Right lung (tissue), 5 donors: ENCODE data around the gene ERBIN. TPM values are rescaled to one million over a fixed set of nuclear protein-coding genes. Genes with fewer than 3 reads are reported as not detected.
A peak's percentile ranks its signal among the peaks of the same experiment; 100 is the strongest.
"Not testable (repeated sequence)": the region's sequence is repeated elsewhere in the genome, so short reads cannot be mapped to it uniquely, and the experiment has no call there.

Source experiments
- DNase-seq, 2 donors: peaks; one replicate each; pipeline ENCODE4 v3.0.0-alpha.2; 2013
- polyA plus RNA-seq, 5 donors: library from polyadenylated mRNA; unstranded; fragments of 120-200 nt; gene quantifications; one replicate each; pipeline versions ENCODE4 v1.2.1 to v1.2.3, GENCODE V29; 2013; ENCODE audit warnings: inconsistent platforms in 1 of 5, low replicate concordance in 1 of 5; ENCODE audit not compliant: insufficient read length in 5 of 5, insufficient read depth in 1 of 5

ERBIN gene
- polyA plus RNA-seq, 5 donors, result 57.3 to 85.2 (median 80.2) TPM

GRCh38 chr5:65913519-65913918, 12.9 kb upstream of the ERBIN start:
- no peak for DNase-seq

GRCh38 chr5:65914641-65915196, 11.7 kb upstream of the ERBIN start:
- no peak for DNase-seq

GRCh38 chr5:65915661-65916060, 10.7 kb upstream of the ERBIN start:
- DNase-seq, result not testable (repeated sequence)

DNA sequence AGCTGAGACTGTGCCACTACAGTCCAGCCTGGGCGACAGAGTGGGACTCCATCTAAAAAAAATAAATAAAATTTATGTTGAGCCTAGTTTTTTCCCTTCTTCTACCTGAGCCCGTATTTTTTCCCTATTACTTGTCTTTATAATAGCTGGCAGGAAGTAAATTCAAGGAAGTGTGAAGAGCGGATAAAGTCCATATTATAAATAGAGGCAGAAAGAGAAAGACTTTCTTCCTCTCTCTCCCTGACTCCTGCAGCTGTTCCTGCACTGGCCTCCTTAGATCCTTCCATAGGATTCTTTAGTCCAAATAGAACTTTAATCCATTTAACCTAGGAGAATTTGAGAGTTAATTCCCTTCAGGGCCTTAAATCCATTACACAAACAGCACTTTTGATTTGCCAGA, 10.3 kb upstream of the ERBIN start:
- no peak for DNase-seq

DNA sequence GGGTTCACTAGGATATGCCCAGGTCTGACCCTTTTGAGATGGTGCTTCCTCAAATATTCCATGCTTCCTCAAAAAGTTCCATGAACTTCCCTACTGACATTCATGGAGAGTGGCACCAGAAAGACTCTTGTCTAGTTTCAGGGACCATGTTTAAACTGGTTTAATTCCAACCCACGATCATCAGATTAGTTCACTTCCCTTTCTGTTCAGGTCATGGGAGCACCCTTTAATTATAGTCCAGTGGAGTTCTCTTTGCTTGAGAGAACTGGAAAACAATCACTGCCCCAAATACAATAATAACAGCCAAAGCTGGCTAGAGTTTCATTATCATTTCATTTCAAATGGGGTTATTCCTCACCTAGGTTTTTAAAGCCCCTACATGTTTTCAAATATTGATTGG, 9.7 kb upstream of the ERBIN start:
- DNase-seq, result no peak

DNA sequence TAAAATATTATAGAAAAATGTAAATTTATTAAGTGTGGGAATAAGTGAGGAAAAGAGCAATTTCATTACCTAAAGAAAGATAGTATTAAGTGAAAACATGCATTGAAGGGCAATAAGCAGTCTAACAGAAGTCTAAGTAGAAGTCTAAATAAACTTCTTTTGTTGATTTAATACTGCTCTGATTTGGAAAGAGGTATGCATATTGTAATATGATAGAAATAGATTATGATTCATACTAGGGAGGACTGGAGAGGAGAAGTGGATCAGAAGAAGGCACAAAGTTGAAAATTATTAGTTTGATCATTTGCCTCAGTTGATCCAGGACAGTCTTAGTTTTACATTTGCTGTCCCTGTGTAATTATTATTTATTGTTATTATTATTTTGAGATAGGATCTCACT, 6.6 kb upstream of the ERBIN start:
- DNase-seq, result no peak

DNA sequence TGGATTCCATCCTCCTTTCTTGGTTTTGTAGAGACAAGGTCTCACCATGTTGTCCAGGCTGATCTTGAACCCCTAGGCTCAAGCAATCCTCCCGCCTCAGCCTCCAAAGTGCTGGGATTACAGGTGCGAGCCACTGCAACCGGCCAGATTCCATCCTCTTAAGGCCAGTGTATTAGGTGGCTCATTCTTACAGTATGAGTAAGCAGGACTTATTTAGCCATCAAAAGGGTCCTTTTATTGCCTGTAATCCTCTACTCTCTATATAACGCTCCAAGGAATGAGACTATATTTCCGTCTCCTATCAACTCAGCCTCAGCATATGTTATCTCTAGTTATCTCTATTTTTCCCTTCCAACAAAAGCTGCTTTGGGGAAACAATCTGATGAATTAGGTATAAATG, 3.0 kb upstream of the ERBIN start:
- no peak for DNase-seq

- no peak for DNase-seq
Measured at GRCh38 chr5:65924366-65925043, 1.9 kb upstream of the ERBIN start.

DNA sequence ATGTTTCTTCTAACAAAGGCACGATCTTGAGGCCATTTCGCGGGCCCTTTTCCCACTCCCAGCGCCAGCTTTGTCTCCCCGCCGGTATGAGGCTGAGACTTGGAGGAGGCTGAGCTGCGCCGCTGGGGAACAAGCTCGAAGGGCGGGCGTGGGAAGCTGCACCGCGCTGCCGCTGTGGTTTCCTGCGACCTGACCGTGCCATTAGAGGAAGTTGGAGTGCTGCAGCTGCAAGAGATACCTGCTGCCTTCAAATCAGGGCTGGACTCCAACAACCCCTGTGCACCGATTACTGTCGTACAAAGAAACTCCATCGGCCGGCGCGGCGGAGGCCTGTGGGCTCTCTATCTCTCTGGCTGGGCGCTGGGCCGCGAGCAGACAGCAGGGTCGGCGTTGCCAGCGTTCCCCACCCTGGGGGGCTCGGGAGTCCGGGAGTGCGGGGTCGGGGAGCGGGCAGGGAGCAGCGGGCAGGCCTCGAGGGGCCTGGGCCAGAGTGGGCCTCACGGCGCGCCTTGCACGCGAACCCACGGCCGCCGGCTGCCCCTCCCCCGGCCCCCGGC, 1.3 kb upstream of the ERBIN start:
- peak; percentile 75 to 80 for DNase-seq

DNA sequence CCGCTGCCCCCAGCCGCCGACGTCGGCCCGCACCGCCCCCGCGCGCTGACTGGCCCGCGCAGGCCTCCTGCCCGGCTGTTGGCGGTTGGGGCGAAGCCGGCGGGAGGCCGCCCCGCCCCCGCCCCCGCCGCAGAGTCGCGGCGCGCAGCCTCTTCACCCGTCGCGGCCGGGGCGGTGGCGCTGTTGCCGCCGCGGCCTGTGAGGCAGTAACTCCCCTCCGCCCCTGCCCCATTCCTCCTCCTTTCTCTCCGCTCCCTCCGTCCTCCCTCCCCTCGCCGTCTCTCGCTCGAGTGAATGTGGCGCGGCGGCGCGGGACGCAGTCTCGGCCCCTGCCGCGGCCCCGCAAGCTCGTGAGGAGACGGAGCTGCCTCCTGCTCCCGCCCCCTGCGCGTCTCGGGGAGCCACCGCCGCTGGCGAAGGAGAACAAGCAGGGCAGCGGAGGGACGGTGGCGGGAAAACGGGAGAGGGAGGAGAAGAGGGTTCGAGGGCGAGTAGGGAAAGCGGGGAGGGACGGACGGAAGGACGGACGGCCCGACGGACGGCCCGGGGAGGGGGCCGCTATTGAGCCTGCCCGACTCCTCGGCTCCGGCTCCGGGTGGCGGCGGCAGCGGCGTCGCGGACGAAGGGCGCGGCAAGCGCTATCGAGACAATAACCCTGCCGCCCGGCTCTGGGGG, 637 bp upstream of the ERBIN start:
- DNase-seq, result peak; percentile 92

DNA sequence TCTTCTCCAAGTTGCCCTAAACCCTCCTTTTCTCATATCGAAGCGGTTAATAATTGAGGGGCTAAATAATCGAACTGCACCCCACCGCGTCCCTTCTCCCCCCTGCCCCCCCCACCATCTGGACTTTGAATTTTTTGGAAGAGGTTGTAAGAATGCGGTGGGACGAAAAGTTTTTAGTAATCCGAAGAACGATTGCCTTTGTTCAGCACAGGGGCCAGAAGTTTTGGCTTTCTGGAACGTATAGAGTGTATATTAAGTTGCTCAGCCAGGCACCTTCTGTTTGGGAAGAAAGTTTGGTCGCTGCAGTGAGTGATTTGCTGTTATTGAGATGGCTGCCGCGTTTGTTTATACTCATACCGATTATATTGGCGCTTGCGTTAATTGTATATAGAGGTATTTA, 518 bp downstream of the ERBIN start:
- DNase-seq, result peak in 1 of 2 donors; percentile 29

DNA sequence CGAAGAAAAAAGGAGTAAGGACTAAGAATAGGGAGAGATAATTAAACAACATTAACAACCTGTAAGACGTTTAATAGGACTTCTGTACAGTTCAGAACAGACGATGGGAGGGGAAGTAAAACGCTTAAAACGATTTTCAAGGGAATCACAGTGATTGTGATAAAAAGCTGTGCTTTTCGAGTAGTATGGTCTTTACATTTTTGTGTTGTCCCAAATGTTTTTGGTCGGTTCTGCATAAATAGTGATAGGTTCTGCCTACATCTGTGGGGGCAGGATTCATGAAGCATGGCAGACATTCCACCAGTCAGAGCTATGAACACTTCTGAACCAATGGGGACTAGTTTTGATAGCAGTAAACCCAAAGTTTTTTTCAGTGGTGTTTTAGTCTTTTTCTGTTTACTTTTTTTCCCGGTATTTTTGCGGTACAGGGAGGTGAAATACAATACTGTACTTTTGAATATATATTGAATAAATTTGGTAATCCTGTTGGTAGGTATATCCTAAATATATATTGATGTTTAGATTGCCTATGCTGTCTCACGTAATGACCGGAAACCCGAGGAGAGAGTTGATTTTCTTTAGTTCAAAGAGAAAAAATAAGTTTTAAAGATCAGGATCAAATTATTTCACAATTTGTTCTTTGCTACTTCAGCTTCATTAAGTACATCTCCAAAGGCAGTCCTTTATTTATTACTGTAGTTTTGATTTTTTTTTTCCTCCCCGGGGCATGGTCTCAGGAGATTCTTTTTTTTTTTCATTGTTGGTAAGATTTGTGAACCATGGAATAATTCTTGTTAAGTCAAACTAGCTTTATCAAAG, 1.3 kb downstream of the ERBIN start:
- peak; percentile 29 to 57 for DNase-seq

- DNase-seq, result no peak
Measured at GRCh38 chr5:65928322-65928752, 2.0 kb downstream of the ERBIN start.

- no peak for DNase-seq
Measured at GRCh38 chr5:65928860-65929259, 2.5 kb downstream of the ERBIN start.

DNA sequence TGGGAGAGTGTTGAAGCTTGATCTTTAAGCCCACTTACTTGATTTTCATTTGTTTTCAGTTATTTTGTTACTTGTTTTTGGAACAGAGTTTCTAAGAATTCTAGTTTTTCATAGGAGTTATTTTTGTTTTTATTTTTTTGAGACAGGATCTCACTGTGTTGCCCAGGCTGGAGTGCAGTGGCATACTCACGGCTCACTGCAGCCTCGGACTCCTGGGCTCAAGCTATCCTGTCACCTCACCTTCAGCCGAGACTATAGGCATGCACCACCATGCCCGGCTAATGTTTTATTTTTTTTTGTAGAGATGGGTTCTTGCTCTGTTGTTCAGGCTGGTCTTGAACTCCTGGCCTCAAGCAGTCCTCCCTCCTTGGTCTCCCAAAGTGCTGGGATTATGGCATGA, 6.3 kb downstream of the ERBIN start:
- DNase-seq, result no peak

- DNase-seq, result no peak
Measured at GRCh38 chr5:65933295-65933694, 6.9 kb downstream of the ERBIN start.

DNA sequence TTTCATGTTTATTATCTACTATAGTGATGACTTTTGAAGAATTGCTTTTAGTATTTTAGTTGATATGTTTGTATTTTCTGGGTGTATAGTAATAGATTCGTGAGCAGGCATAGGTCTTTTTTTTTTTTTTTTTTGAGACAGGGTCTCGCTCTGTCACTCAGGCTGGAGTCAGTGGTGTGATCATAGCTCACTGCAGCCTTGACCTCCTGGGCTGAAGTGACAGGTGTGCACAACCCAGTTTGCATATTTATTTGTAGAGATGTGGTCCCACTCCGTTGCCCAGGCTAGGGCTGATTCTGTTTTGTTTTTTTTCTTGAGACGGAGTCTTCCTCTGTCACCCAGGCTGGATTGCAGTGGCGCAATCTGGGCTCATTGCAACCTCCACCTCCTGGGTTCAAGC, 11.9 kb downstream of the ERBIN start:
- DNase-seq, result no peak

- no peak for DNase-seq
Measured at GRCh38 chr5:65943771-65944170, 17.4 kb downstream of the ERBIN start.

DNA sequence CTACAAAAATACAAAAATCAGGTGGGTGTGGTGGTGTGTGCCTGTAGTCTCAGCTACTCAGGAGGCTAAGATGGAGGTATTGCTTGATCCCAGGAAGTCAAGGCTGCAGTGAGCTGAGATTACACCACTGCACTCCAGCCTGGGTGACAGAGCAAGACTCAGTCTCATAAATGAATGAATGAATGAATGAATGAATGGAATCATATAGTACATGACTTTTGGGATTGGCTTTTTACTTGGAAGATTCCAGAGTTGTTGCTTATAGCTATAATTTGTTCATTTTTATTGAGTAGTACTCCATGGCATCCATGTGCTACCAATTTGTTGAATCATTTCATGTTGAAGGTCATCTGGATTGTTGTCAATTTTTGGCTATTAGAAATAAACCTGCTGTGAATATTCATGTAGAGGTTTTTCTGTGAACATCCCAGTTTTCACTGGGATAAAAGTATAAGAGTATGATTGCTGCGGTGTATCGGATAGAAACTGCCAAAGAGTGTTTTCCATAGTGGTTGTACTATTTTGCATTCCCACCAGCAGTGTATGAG, 19.9 kb downstream of the ERBIN start:
- no peak for DNase-seq

GRCh38 chr5:65948115-65948747, 21.9 kb downstream of the ERBIN start:
- DNase-seq, result no peak

- DNase-seq, result no peak
Measured at GRCh38 chr5:65951330-65951729, 25.0 kb downstream of the ERBIN start.
